VCaP (cell line): ENCODE measurements around the gene KCNJ18.
"Not testable (repeated sequence)": the region's sequence is repeated elsewhere in the genome, so short reads cannot be mapped to it uniquely, and the experiment has no call there.

Source experiments
- H3K27ac ChIP-seq: fragments of 450-650 bp; 2 replicates; pipeline ENCODE4 v1.5.1; 2017
- TF ChIP-seq, protein P1 (sequence below): fragments of 450-650 bp; conservative IDR thresholded peaks from 2 replicates; pipeline ENCODE4 v1.5.1; 2017; ENCODE audit warnings: mild to moderate bottlenecking, moderate library complexity

KCNJ18 gene

DNA sequence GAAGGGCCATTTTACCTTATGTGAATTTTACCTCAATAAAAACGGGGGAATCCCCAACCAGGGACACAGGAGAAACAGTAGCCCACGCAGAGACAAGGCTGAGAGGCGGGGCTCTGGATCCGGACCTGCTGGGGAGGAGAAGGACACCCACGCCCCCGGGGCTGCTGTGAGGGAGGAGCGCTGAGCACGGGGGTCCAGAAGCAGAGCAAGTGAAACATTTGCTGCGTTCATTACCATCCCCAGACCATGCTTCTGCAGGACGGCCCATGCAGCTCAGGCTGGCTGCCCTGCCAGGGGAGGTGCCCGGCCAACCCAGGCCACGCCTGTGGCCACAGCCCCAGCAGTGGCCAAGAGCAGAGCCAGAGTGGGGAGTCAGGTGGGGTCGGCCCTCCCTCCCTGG, 50.0 kb downstream of the KCNJ18 start:
- no peak overlapping the region for H3K27ac ChIP-seq

DNA sequence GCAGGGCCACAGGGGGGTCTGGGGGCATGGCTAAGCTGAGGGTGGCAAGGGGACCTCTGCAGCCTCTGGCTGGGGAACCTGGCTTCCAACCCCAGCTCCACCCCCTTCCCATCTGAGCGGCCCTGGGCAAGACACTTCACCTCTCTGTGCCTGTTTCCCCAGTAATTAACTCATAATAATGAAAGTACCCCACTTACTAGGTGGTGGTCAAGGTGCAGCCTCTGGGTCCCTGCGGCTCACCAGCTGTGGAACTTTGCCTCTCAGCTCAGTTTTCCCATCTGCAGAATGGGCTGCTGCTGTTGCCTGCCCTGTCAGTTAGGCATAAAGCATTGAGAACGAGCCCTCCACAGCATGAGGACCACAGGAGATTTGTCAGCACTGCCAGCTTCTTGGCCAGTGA, 51.8 kb downstream of the KCNJ18 start:
- not testable (repeated sequence) for H3K27ac ChIP-seq

More for the DNA sequence above, 50.0 kb downstream of the KCNJ18 start:
- TF ChIP-seq, protein P1, sequence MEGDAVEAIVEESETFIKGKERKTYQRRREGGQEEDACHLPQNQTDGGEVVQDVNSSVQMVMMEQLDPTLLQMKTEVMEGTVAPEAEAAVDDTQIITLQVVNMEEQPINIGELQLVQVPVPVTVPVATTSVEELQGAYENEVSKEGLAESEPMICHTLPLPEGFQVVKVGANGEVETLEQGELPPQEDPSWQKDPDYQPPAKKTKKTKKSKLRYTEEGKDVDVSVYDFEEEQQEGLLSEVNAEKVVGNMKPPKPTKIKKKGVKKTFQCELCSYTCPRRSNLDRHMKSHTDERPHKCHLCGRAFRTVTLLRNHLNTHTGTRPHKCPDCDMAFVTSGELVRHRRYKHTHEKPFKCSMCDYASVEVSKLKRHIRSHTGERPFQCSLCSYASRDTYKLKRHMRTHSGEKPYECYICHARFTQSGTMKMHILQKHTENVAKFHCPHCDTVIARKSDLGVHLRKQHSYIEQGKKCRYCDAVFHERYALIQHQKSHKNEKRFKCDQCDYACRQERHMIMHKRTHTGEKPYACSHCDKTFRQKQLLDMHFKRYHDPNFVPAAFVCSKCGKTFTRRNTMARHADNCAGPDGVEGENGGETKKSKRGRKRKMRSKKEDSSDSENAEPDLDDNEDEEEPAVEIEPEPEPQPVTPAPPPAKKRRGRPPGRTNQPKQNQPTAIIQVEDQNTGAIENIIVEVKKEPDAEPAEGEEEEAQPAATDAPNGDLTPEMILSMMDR: no peak

DNA sequence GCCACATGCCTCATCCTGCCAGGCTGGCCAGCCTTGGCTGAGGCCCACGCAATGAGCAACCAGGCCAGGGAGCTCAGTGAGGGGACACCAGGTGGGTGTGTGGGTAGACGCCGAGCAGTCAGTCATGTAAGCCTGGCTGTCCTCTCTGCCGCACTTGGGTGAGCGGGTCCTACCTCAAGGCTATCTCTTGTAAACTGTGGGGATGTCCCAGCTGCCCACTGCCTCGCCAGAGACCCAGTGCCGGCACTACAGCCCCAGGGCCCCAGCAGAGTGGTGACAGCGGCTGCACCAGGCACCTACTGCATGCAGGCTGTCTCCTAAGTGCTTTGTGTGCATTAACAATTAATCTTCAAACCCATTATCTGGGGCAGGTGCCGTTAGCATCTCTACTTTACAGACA, 52.3 kb downstream of the KCNJ18 start:
- not testable (repeated sequence) for H3K27ac ChIP-seq

DNA sequence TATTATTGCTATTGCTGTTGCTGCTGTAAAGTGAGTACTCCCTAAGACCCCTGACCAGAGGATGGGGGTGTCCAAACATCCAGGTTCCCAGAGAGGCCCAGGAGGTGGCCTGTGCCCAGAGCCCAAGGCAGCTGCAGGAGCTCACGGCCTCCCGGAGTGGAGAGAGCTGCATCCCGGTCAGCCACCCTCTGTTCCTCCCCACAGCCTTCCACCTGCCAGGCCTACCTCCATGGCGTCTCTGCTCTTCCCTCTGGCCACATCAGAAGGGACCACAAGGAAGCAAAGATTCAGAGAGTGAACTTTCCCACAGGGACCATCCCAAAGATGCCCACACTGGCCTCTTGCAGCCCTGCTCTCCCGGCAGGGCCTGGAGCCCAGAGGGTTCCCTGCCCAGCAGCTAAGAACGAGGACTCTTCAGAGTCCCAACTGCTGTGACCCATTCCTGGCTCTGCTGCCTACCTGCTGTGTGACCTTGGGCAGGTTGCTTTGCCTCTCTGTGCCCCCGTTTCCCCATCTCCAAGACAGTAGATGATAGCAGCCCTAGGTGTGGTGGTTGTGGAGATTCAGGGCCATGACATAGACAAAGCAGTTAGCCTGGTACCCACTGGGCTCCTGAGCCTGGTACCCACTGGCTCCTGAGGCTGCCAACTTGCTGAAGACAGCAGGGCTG, 53.2 kb downstream of the KCNJ18 start:
- H3K27ac ChIP-seq: not testable (repeated sequence)

DNA sequence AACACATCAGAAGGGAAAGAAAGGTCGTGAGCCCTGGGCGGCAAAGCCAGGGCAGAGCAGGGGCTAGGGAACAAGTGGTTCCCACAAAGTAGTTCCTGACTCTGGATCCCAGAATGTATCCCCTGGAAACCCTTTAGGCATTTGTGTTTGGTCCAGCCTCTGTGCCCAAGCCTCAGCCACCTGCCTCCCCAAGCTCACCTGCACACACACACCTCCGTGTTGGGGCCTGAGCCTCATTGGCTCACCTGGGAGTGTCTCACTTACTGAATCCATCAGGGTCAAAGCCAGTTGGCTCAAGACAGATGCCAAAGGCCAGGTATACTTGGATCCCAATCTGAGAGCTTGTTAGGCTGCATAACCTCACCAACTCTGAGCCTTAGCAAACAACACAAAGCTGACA, 54.1 kb downstream of the KCNJ18 start:
- not testable (repeated sequence) for H3K27ac ChIP-seq

DNA sequence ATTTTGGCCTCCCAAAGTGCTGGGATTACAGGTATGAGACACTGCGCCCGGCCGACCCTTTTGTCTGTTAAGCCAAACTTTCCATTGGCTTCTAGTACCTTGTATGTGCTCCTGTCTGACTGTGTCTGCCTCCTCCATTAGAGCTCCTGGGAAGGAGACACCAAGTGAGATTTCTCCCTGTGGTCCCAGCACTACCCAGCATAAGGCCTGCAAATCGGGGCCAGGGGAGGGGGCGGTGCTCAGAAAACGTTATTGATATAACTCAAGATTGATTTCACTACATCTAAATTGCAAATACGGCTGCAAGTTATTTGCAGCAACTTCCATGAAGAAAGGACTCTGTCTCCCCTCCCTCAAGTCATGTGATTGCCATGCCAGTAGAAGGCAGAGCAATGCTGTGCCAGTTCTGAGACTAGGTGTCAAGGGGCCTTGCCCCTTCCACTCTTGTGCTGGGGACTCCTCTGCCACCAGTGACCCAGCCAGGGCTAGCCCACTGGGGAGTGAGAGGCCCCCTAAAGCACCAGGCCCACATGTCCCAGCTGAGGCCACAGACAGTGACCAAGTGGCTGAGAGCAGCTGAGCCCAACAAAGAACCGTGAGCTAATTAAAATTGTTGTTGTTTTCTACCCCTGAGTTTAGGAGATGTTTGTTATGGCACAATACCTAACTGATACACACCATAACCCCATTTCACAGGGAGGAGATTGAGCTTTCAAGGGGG, 55.0 kb downstream of the KCNJ18 start:
- not testable (repeated sequence) for H3K27ac ChIP-seq

DNA sequence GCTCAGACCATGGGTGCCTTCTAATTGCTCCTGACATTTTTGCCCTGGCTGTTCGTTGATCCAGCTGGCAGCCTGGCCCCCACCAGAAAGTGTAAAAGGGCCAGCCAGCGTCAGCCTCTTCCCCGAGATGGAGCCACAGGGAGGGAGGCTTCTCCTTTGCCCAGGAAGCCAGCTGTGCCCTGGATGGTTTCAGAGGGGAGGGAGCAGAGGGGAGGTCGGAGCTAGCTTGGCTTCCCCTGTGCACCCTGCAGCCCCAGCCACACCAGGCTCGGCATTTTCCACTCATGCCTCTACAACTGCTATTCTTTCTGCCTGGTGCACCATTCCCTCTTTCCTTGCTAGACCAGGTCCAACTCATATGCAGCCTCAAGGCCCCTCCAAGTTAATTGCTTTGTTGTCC, 56.4 kb downstream of the KCNJ18 start:
- H3K27ac ChIP-seq: not testable (repeated sequence)

DNA sequence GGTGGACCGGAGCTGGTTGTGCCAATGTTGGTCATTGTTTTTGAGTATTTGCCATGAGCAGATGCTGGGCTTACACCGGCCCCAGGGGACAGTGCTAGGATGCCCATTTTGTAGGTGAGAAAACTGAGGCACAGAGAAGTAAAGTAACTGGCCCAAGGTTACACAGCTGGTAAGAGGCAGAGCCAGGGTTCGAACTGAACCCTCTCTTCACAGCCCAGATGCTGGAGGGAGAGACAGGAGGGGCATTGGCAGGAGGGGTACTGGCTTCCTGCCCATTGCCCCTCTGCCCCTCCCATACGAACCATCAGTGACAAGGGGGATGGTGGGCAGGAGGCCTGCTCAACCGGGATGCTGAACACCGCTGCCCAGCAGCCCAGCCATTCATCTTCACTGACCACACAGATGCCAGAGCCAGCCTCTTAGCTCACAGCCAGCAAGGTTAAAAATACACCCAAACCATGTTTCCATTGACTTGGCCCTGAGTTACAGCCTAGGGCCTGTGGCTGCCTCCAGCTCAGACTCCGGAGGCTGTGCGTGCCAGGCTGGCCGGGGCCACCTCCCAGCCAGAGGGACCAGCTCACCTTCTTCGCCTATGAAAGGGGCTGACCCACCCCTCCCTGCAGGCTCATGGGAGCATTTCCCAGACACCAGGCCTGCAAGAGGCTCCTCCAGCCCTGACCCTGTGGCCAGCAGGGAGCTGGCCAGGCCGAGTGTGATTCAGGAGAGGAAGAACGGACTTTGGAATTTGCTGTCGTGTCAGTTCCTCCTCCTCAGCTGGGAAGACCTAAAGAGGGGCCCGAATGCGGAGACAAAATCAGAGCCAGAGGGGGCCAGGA, 57.6 kb downstream of the KCNJ18 start:
- H3K27ac ChIP-seq: not testable (repeated sequence)

DNA sequence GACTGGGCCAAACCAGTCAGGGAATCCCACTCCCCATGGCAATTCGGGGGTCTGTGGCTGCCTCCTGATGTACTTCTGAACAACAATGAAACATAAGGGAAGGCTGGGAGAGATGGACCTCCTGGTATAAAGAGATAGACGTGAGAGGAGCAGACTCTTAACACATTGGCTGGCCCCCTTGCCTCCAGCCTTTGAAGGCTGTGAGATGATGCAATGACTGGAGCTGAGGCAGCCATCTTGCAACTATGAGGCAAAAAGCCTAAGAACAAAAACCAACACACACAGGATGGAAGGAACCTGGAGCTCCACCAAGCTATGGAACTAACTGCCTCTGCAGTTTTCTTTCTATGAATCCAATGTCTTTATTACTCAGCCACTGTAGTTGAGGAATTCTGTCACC, 58.8 kb downstream of the KCNJ18 start:
- H3K27ac ChIP-seq: not testable (repeated sequence)
